ENCODE results near the gene PPP1R3C.

Gene PPP1R3C

DNA sequence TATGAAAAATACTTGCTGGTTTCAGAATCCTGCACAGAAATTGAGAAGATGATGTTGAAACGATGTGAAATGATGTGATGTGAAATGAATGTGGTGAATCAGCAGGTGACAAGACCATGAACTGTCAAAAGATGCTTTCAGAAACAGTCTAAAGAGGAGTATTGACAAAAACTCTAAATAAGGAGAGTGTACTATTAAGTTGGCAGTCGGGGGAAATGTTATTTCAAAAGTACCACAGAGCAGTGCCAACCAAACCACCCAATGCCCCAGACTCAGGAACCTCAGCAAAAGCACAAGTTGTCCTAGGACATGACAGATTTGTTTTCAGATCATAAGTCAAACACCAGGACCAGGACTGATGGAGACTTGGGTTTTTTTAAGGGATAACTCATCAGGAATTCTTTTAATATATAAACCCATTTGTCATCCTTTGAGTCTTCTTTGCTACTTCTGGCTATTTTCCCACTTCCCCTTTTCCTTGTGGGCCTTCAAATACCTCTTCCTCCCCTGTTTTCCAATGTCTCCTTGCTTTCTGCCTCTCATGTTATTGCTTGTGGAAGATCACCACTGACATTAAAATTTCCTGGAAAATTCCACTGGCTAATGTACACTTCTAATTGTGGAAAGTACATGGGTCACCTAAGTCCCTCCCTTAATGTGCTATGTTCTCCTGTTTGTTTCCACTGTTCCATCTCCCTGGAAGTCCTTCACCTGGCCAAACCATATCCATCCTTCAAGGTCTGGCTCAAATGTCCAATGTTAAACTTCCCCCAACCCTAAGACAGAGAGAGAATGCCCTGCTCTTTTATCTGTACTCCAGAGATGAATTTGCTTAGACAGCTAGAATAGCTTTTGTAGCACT, 10.2 kb upstream of the PPP1R3C start:
- Histone ChIP-seq H3K4me3 (no peak overlapping the region), H3K27ac (peak overlapping the region; percentile 39 to 85)
- DNase-seq (ENCODE audit: low spot score): no peak
- TF ChIP-seq, protein P1, sequence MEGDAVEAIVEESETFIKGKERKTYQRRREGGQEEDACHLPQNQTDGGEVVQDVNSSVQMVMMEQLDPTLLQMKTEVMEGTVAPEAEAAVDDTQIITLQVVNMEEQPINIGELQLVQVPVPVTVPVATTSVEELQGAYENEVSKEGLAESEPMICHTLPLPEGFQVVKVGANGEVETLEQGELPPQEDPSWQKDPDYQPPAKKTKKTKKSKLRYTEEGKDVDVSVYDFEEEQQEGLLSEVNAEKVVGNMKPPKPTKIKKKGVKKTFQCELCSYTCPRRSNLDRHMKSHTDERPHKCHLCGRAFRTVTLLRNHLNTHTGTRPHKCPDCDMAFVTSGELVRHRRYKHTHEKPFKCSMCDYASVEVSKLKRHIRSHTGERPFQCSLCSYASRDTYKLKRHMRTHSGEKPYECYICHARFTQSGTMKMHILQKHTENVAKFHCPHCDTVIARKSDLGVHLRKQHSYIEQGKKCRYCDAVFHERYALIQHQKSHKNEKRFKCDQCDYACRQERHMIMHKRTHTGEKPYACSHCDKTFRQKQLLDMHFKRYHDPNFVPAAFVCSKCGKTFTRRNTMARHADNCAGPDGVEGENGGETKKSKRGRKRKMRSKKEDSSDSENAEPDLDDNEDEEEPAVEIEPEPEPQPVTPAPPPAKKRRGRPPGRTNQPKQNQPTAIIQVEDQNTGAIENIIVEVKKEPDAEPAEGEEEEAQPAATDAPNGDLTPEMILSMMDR (IDR thresholded peaks at IDR 0.05): no peak

DNA sequence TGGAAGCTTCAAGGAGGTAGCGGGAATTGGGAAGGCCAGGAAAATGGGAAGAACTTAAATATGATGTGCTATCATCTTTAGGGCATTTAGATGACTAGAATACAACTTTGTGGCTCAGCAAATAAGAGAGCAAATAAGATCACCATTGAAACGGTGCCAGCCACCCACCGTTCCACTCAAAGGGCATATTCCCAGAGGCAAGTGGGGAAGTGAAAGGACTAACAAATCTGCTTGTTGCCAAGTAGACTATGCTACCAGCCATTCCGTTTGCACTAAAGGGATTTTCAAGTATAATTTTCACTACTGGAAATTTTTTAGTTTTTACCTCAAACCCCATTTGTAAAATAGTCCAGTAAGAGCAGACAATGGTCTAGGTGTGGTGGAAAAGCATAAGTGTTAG, 4.0 kb upstream of the PPP1R3C start:
- no peak overlapping the region for H3K4me3 ChIP-seq
- no peak for DNase-seq (ENCODE audit: low spot score)
- TF ChIP-seq, protein P1 (IDR thresholded peaks at IDR 0.05): no peak
- H3K27ac ChIP-seq: no peak overlapping the region

DNA sequence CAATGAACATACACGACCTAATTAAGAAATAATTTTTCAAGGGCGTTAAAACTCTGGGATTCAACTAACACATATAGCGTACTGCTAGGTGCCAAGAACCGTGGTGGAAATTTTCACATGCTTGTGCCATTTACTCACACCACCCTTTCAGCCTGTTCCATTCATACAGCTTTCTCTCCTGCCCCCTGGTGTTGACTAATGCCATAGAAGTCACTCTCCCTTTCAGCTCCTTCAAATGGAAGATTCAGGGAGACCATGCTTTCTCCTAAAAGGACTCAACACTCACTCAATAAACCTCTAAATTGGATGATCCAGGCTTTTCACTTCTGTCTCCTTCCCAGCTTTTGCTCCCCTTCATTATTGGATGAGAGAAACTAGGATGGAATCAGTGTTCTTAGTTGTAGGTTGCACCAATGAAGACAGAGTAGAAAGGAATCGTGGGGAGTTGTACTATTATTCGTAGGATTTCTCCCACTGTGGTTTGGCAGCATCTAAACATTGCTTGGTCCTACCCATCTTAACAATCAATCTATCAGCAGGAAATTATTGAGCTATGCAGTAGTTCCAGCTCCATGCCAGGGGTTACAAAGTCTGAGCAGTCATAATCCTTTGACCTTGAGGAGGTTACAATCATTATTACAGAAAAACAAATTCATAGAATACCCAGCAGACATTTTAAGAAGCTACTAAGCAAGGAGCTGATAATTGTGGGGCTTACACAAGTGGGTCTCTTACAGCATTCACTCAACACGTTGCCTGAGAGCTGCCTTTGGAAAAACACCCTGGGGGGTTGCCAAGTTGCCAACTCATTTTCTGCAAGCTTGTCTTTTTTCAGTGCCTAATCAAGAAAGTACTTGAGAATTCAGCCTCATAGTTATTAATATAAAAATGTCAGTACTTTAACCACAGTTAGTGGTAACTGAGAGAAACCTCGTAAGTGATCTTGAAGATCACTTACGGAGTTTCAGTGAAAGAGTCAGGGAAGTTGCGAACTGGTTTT, 2.8 kb upstream of the PPP1R3C start:
- TF ChIP-seq, protein P1 (IDR thresholded peaks at IDR 0.05): peak; percentile 76
- Histone ChIP-seq H3K27ac (no peak overlapping the region), H3K4me3 (no peak overlapping the region)
- DNase-seq (ENCODE audit: low spot score): no peak

DNA sequence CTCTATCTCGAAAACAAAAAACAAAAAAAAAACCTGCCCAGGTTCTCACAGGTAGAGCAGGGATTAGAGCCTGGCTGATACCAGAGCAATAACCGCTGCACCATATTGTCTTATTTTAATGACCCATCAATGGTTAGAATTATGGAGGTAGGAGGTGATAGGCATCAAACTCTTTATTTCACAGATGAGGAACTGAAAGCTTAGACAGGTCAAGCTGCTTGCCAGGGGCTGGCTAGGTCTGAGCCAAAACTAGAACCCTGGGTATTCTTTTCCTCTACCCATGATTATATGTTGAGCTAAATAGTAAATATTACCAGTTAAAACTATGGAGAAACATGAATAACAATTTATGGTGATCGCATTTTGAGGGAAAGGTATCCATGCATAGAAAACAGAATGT, 2.0 kb upstream of the PPP1R3C start:
- Histone ChIP-seq H3K27ac (no peak overlapping the region), H3K4me3 (no peak overlapping the region)
- TF ChIP-seq, protein P1 (IDR thresholded peaks at IDR 0.05): no peak
- no peak for DNase-seq (ENCODE audit: low spot score)

DNA sequence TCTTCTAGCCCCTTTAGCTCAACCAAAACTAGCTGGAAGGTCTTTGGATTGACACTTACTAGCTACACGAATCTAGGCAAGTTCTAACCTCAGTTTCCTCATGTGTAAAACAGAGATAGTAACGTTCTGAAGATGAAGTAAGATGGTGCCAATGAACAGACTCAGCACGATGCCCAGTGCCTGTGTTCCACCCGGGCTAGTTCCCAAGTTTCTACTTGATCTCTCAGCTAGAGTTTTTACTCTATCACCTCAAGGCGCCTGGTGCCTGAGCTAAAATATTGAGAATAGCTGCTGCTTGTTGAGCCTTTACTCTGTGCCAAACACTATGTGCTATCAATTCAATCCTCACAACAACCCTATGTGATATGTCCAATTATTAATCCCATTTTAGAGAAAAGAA, 1.4 kb upstream of the PPP1R3C start:
- no peak for DNase-seq (ENCODE audit: low spot score)
- Histone ChIP-seq H3K4me3 (no peak overlapping the region), H3K27ac (peak overlapping the region; percentile 66 to 83)
- TF ChIP-seq, protein P1 (IDR thresholded peaks at IDR 0.05): no peak

DNA sequence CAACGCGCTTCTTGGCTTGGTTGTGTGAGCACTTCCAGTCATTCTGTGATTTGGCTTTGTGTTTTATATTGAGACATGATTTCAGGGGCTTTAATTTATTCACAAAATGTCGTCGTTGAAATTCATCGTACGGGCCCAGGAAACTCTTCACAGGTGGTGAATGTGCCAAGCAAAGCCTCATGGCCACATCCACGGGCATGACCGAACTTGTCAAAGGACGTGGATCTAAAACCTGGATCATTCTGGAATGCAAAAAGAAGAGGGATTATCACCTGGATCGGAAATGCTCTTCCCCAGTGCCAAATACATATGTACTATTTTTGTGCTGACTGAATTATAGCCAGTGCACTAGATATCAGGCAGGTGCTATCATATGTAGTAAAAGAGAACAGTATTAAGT, 2.2 kb downstream of the PPP1R3C start:
- peak overlapping the region; percentile 62 to 66 for H3K27ac ChIP-seq
- DNase-seq (ENCODE audit: low spot score): no peak
- peak overlapping the region; percentile 79 for H3K4me3 ChIP-seq

More for the DNA sequence above, 2.2 kb downstream of the PPP1R3C start:
- TF ChIP-seq, protein P1 (IDR thresholded peaks at IDR 0.05): no peak

All from coronary artery (tissue), 2 donors.